ENCODE results near the gene GARNL3. TPM values are rescaled to one million over a fixed set of nuclear protein-coding genes. Genes with fewer than 3 reads are reported as not detected.
A peak's percentile ranks its signal among the peaks of the same experiment; 100 is the strongest.

The GARNL3 gene
- total and polyA plus RNA-seq, 2 of the 13 experiments (the other 11 are each of a cell fraction or from before 2014, with no cell fraction given), result 3.9 to 11.0 TPM

- TF ChIP-seq, protein P1, sequence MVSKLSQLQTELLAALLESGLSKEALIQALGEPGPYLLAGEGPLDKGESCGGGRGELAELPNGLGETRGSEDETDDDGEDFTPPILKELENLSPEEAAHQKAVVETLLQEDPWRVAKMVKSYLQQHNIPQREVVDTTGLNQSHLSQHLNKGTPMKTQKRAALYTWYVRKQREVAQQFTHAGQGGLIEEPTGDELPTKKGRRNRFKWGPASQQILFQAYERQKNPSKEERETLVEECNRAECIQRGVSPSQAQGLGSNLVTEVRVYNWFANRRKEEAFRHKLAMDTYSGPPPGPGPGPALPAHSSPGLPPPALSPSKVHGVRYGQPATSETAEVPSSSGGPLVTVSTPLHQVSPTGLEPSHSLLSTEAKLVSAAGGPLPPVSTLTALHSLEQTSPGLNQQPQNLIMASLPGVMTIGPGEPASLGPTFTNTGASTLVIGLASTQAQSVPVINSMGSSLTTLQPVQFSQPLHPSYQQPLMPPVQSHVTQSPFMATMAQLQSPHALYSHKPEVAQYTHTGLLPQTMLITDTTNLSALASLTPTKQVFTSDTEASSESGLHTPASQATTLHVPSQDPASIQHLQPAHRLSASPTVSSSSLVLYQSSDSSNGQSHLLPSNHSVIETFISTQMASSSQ (IDR thresholded peaks at IDR 0.05; ENCODE audit: low read depth), result no peak
- TF ChIP-seq, protein P1 (CRISPR knock-in tag; IDR thresholded peaks at IDR 0.05; ENCODE audit: borderline replicate concordance), result no peak
- TF ChIP-seq ZNF660 (CRISPR knock-in tag; IDR thresholded peaks at IDR 0.05; ENCODE audit: borderline replicate concordance, low read depth), result no peak
- TF ChIP-seq SYNCRIP (IDR thresholded peaks at IDR 0.05; ENCODE audit: insufficient read depth, low read depth, low read length), result no peak
- no peak for TF ChIP-seq AHR (CRISPR knock-in tag; IDR thresholded peaks at IDR 0.05)
- TF ChIP-seq GATAD1 (CRISPR knock-in tag; IDR thresholded peaks at IDR 0.05), result no peak
- TF ChIP-seq HOMEZ (CRISPR knock-in tag; IDR thresholded peaks at IDR 0.05; ENCODE audit: low read depth), result 0 out of 2 replicates have a peak, but pooled peaks have one; percentile 20
- TF ChIP-seq KDM2A (CRISPR knock-in tag; IDR thresholded peaks at IDR 0.05; ENCODE audit: borderline replicate concordance, low read depth), result peak; percentile 50
- 0 out of 2 replicates have a peak, but pooled peaks have one; percentile 29 for TF ChIP-seq ZNF441 (CRISPR knock-in tag; IDR thresholded peaks at IDR 0.05; ENCODE audit: borderline replicate concordance)
- TF ChIP-seq, protein P2, sequence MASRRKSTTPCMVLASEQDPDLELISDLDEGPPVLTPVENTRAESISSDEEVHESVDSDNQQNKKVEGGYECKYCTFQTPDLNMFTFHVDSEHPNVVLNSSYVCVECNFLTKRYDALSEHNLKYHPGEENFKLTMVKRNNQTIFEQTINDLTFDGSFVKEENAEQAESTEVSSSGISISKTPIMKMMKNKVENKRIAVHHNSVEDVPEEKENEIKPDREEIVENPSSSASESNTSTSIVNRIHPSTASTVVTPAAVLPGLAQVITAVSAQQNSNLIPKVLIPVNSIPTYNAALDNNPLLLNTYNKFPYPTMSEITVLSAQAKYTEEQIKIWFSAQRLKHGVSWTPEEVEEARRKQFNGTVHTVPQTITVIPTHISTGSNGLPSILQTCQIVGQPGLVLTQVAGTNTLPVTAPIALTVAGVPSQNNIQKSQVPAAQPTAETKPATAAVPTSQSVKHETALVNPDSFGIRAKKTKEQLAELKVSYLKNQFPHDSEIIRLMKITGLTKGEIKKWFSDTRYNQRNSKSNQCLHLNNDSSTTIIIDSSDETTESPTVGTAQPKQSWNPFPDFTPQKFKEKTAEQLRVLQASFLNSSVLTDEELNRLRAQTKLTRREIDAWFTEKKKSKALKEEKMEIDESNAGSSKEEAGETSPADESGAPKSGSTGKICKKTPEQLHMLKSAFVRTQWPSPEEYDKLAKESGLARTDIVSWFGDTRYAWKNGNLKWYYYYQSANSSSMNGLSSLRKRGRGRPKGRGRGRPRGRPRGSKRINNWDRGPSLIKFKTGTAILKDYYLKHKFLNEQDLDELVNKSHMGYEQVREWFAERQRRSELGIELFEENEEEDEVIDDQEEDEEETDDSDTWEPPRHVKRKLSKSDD (CRISPR knock-in tag; IDR thresholded peaks at IDR 0.05; ENCODE audit: low read depth), result no peak
- no peak for TF ChIP-seq DR1 (CRISPR knock-in tag; IDR thresholded peaks at IDR 0.05)
- TF ChIP-seq ZNF850 (CRISPR knock-in tag; conservative IDR thresholded peaks at IDR 0.05), result no peak
- no peak for TF ChIP-seq NFYC (CRISPR knock-in tag; IDR thresholded peaks at IDR 0.05)
- TF ChIP-seq ZNF570 (CRISPR knock-in tag; IDR thresholded peaks at IDR 0.05; ENCODE audit: borderline replicate concordance), result no peak
- no peak for TF ChIP-seq BCL6 (CRISPR knock-in tag; IDR thresholded peaks at IDR 0.05)
- TF ChIP-seq ASH2L (IDR thresholded peaks at IDR 0.05; ENCODE audit: insufficient read length, low read depth, low read length), result peak; percentile 45
Observed at GRCh38 chr9:127224178-127224882, 40.2 kb upstream of the GARNL3 start (continued).
